GM12878 (cell line): ENCODE measurements around the gene SCAMP1. TPM values are rescaled to one million over a fixed set of nuclear protein-coding genes. Genes with fewer than 3 reads are reported as not detected.

ENCODE experiments used
- ATAC-seq: fragments of 200-7000 bp; cut with Tn5 transposase; 3 replicates; pipeline ENCODE4 v1.9.1; 2020; ENCODE audit warnings: mild to moderate bottlenecking, moderate library complexity
- BruUV-seq: library from RNA; stranded (reverse); fragments of 400-500 nt; replicated peaks from 2 replicates; lab custom pipeline; 2021; lab: Mats Ljungman, UMichigan
- CTCF ChIA-PET: fragments of 300-600 bp; sonication (Branson Sonifier 250); formaldehyde crosslinking; extraction: SDS; loops from one replicate; lab custom pipeline; 2021; ENCODE audit warnings: inconsistent platforms; lab: Yijun Ruan, JAX
- POLR2A ChIA-PET: fragments of 350-600 bp; formaldehyde crosslinking; extraction: SDS; loops from one replicate; lab custom pipeline; 2021; ENCODE audit warnings: inconsistent platforms; lab: Charles Lee
- RAD21 ChIA-PET: fragments of 300-600 bp; sonication (Branson Sonifier 250); formaldehyde crosslinking; loops from one replicate; lab custom pipeline; 2023; ENCODE audit warnings: antibody characterized with exemption; ENCODE audit not compliant: unreplicated experiment; lab: Charles Lee
- SMC1A ChIA-PET: fragments of 300-600 bp; sonication (Branson Sonifier 250); formaldehyde crosslinking; loops from one replicate; lab custom pipeline; 2023; ENCODE audit not compliant: unreplicated experiment, uncharacterized antibody; lab: Charles Lee
- DNase-seq: peaks from one replicate; pipeline ENCODE4 v3.0.0-alpha.2; 2011; ENCODE audit warnings: low read depth, low spot score
- FAIRE-seq: peaks from 3 replicates; lab custom pipeline; 2011; peaks lifted over from hg19 to GRCh38; lab: Jason Lieb, UNC
- H2AFZ ChIP-seq: 2 replicates; pipeline ENCODE4 v1.6.0; 2011; ENCODE audit warnings: low read depth, low read length, control low read depth; ENCODE audit not compliant: control insufficient read depth
- H3K27ac ChIP-seq: 2 replicates; pipeline ENCODE4 v1.5.1; 2011; ENCODE audit warnings: control low read depth; ENCODE audit not compliant: control insufficient read depth, insufficient read depth
- H3K27me3 ChIP-seq, 2 experiments: replicated peaks in 1 of 2; 2 replicates each; pipeline versions ENCODE4 v1.6.0 to v1.6.1; 2011; ENCODE audit warnings: low read length in 1 of 2; ENCODE audit not compliant: control insufficient read depth in 2 of 2, insufficient read depth in 2 of 2
- H3K36me3 ChIP-seq, 2 experiments: 2 replicates each; pipeline ENCODE4 v1.5.1; 2011; ENCODE audit warnings: low read length in 1 of 2; ENCODE audit not compliant: control insufficient read depth in 2 of 2, insufficient read depth in 2 of 2
- H3K4me1 ChIP-seq: 2 replicates; pipeline ENCODE4 v1.6.1; 2011; ENCODE audit warnings: mild to moderate bottlenecking, low read length, moderate library complexity, mixed read lengths; ENCODE audit not compliant: control insufficient read depth, insufficient read depth
- H3K4me2 ChIP-seq: 2 replicates; pipeline ENCODE4 v1.6.0; 2011; ENCODE audit warnings: control low read depth; ENCODE audit not compliant: control insufficient read depth, insufficient read depth
- H3K4me3 ChIP-seq: fragments of 200-600 bp; sonication (generic); 2 replicates; pipeline ENCODE4 v1.5.1; 2016
- H3K79me2 ChIP-seq: 2 replicates; pipeline ENCODE4 v1.6.0; 2011; ENCODE audit warnings: low read length; ENCODE audit not compliant: control insufficient read depth, insufficient read depth
- H3K9ac ChIP-seq: 2 replicates; pipeline ENCODE4 v1.8.0; 2011; ENCODE audit warnings: low read length, control low read depth, mixed read lengths; ENCODE audit not compliant: control insufficient read depth, insufficient read depth
- H3K9me3 ChIP-seq: replicated peaks from 3 replicates; pipeline ENCODE4 v1.5.1; 2011; ENCODE audit warnings: mild to moderate bottlenecking, low read length; ENCODE audit not compliant: control insufficient read depth, insufficient read depth
- H4K20me1 ChIP-seq: 2 replicates; pipeline ENCODE4 v1.6.0; 2011; ENCODE audit not compliant: control insufficient read depth, insufficient read depth
- BMI1 ChIP-seq: fragments of 450-650 bp; IDR thresholded peaks from 2 replicates; pipeline ENCODE4 v1.6.1; 2016; ENCODE audit warnings: mild to moderate bottlenecking, moderate library complexity, borderline replicate concordance
- CREB1 ChIP-seq: IDR thresholded peaks from 2 replicates; pipeline ENCODE4 v1.6.1; 2012; ENCODE audit warnings: low read depth, mild to moderate bottlenecking, inconsistent platforms
- DPF2 ChIP-seq: fragments of 450-650 bp; IDR thresholded peaks from 2 replicates; pipeline ENCODE4 v1.6.1; 2017; ENCODE audit warnings: mild to moderate bottlenecking
- EED ChIP-seq: sonication (generic); IDR thresholded peaks from 2 replicates; pipeline ENCODE4 v1.6.1; 2016; ENCODE audit warnings: antibody characterized with exemption, low read depth
- HDAC2 ChIP-seq: fragments of 200-600 bp; sonication (generic); IDR thresholded peaks from 2 replicates; pipeline ENCODE4 v1.6.1; 2017
- STAT3 ChIP-seq: IDR thresholded peaks from 2 replicates; pipeline ENCODE4 v1.6.1; 2011; ENCODE audit warnings: low read depth, low read length, improper control_type of control experiment
- SUZ12 ChIP-seq: fragments of 200-600 bp; sonication (generic); IDR thresholded peaks from one replicate; pipeline ENCODE4 v1.6.1; 2018; ENCODE audit warnings: antibody characterized with exemption, mild to moderate bottlenecking; ENCODE audit not compliant: unreplicated experiment
- YBX1 ChIP-seq: fragments of 450-650 bp; IDR thresholded peaks from 2 replicates; pipeline ENCODE4 v1.6.1; 2016; ENCODE audit warnings: antibody characterized with exemption
- ZNF207 ChIP-seq: fragments of 450-650 bp; IDR thresholded peaks from 2 replicates; pipeline ENCODE4 v1.6.1; 2014; ENCODE audit warnings: antibody characterized with exemption, mild to moderate bottlenecking, borderline replicate concordance
- ZSCAN29 ChIP-seq: fragments of 450-650 bp; IDR thresholded peaks from 2 replicates; pipeline ENCODE4 v1.6.1; 2017; ENCODE audit warnings: mild to moderate bottlenecking, moderate library complexity
- WGBS: methylation state at CpG from one replicate; pipeline ENCODE4 v1.1.6; 2016; ENCODE audit warnings: low lambda C conversion rate; ENCODE audit not compliant: insufficient replicate concordance, insufficient coverage; ENCODE audit errors: missing lambda C conversion rate; 5-methylcytosine and 5-hydroxymethylcytosine counted together
- in situ Hi-C: fragments of 300-500 bp; cut with MboI; formaldehyde crosslinking; loops from 9 replicates; pipeline ENCODE4 v1.14.3; 2018; ENCODE audit warnings: mixed read lengths
- intact Hi-C: fragments of 100-400 bp; cut with micrococcal nuclease; formaldehyde crosslinking; loops from one replicate; pipeline ENCODE4 v1.14.2; 2022; ENCODE audit not compliant: unreplicated experiment
- polyA plus RNA-seq, 11 experiments: library from polyadenylated mRNA; depleted of rRNA in 4 of 11; unstranded in 6 of 11; stranded (reverse) in 5 of 11; fragments of >200 nt; fragmentation: Nextera tagmentation in 4 of 11; fragmentation: Illumina TruSeq in 1 of 11; extraction: Ambion mirVana in 4 of 11; extraction: Trizol in 1 of 11; gene quantifications; 1 replicate in 1 of 11; 2 replicates in 10 of 11; pipeline versions ENCODE4 v1.2.1 to v1.2.3, GENCODE V29; 2011 to 2016; ENCODE audit warnings: inconsistent platforms in 2 of 11, missing spikeins in 2 of 11, low read depth in 1 of 11
- small RNA-seq: library from RNA; depleted of rRNA; stranded (forward); fragments of <200 nt; gene quantifications from one replicate; pipeline ENCODE3, GENCODE V24; 2014
- total RNA-seq, 4 experiments: library from RNA; depleted of rRNA in 3 of 4; stranded (reverse); fragments of >200 nt in 3 of 4; fragmentation: Illumina TruSeq in 1 of 4; extraction: Trizol in 1 of 4; gene quantifications; 2 replicates each; pipeline versions ENCODE4 v1.2.1 to v1.2.3, GENCODE V29; 2013 to 2021
- TF ChIP-seq, protein P1 (sequence below): fragments of 450-650 bp; IDR thresholded peaks from 2 replicates; pipeline ENCODE4 v1.6.1; 2017; ENCODE audit warnings: low read depth, mild to moderate bottlenecking, moderate library complexity
- TF ChIP-seq, protein P2 (sequence below): IDR thresholded peaks from 2 replicates; pipeline ENCODE4 v1.6.1; 2011; ENCODE audit warnings: borderline replicate concordance, low read depth, mild to moderate bottlenecking, moderate library complexity, mixed read lengths, low read length; ENCODE audit not compliant: insufficient read depth; ENCODE audit errors: extremely low read length
- TF ChIP-seq, protein P3 (sequence below): IDR thresholded peaks from 2 replicates; pipeline ENCODE4 v1.6.1; 2012; ENCODE audit warnings: low read depth, low read length, improper control_type of control experiment

SCAMP1 gene
- total and polyA plus RNA-seq, 10 of the 15 experiments (the other 5 are each of a cell fraction or from before 2014, with no cell fraction given), result 6.4 to 27.9 (median 20.0) TPM

DNA sequence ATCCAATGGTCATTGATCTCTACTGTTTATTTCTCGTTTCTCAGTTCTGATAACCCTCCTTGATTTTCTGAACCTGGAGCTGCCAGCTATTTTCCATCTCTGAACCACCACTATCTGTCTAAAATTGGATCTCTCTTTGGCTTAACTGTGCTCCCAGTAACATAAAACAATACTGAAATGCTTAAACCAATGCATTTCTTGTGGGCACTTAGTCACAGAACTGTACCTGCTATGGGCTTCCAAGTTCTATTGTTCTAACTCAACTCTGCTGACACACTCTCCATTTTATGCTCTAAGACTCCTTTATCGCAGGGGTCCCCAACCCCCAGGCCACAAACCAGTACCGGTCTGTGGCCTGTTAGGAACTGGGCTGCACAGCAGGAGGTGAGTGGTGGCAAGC is 167.5 kb downstream of the SCAMP1 start:
- TF ChIP-seq CREB1, result no peak
- TF ChIP-seq SUZ12, result no peak
- TF ChIP-seq, protein P1, sequence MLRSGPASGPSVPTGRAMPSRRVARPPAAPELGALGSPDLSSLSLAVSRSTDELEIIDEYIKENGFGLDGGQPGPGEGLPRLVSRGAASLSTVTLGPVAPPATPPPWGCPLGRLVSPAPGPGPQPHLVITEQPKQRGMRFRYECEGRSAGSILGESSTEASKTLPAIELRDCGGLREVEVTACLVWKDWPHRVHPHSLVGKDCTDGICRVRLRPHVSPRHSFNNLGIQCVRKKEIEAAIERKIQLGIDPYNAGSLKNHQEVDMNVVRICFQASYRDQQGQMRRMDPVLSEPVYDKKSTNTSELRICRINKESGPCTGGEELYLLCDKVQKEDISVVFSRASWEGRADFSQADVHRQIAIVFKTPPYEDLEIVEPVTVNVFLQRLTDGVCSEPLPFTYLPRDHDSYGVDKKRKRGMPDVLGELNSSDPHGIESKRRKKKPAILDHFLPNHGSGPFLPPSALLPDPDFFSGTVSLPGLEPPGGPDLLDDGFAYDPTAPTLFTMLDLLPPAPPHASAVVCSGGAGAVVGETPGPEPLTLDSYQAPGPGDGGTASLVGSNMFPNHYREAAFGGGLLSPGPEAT, result no peak
- no peak for TF ChIP-seq HDAC2
- TF ChIP-seq ZSCAN29, result no peak
- TF ChIP-seq STAT3, result no peak
- TF ChIP-seq DPF2, result no peak
- TF ChIP-seq ZNF207, result no peak
- TF ChIP-seq, protein P2, sequence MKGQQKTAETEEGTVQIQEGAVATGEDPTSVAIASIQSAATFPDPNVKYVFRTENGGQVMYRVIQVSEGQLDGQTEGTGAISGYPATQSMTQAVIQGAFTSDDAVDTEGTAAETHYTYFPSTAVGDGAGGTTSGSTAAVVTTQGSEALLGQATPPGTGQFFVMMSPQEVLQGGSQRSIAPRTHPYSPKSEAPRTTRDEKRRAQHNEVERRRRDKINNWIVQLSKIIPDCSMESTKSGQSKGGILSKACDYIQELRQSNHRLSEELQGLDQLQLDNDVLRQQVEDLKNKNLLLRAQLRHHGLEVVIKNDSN, result no peak
- TF ChIP-seq EED, result no peak
- no peak for TF ChIP-seq YBX1
- TF ChIP-seq, protein P3, sequence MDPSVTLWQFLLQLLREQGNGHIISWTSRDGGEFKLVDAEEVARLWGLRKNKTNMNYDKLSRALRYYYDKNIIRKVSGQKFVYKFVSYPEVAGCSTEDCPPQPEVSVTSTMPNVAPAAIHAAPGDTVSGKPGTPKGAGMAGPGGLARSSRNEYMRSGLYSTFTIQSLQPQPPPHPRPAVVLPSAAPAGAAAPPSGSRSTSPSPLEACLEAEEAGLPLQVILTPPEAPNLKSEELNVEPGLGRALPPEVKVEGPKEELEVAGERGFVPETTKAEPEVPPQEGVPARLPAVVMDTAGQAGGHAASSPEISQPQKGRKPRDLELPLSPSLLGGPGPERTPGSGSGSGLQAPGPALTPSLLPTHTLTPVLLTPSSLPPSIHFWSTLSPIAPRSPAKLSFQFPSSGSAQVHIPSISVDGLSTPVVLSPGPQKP, result no peak
- TF ChIP-seq BMI1, result no peak
- Histone ChIP-seq H3K4me1 (peaks cover 16% of the 10 kb centered on the region), H3K4me2 (no peak overlapping the region), H3K4me3 (no peak overlapping the region), H3K9me3 (no peaks in the 10 kb centered on the region), H3K27me3 (no peaks in the 10 kb centered on the region), H3K9ac (no peak overlapping the region), H3K36me3 (no peaks in the 10 kb centered on the region; a peak in 1 of 4 replicates), H3K27ac (no peak overlapping the region), H2AFZ (no peak overlapping the region), H4K20me1 (no peaks in the 10 kb centered on the region), H3K79me2 (no peaks in the 10 kb centered on the region)
- ATAC-seq (no peak), FAIRE-seq (no peak), DNase-seq (no peak)
- WGBS, result 79% methylated on average over 3 of the region's 3 CpGs
- ChIA-PET CTCF (interaction anchor here (0.6 to 1.8 kb wide), 5 partner anchors 8 to 1391 kb away, joined by 3 to 7 read pairs (median 3); no protein-coding TSS in a partner anchor), RAD21 (interaction anchor here (0.6 to 1.3 kb wide), 2 partner anchors 13 to 147 kb away, joined by 3 to 4 read pairs; no protein-coding TSS in a partner anchor), SMC1A (interaction anchor here (0.9 to 3.7 kb wide), 6 partner anchors 9 to 207 kb away, joined by 3 to 14 read pairs (median 4); no protein-coding TSS in a partner anchor), POLR2A (interaction anchor here (0.6 to 0.8 kb wide), 2 partner anchors 23 to 58 kb away, joined by 3 read pairs; no protein-coding TSS in a partner anchor)
- intact Hi-C loops, result no loop called here
- no TSS peak for BruUV-seq
- in situ Hi-C loops, result no loop called here

Small RNAs within 50 kb of the gene (small RNA-seq; reads per million reads assigned to genes)
- gene RF00019, result not detected
- not detected for gene RNU6-183P

Other genes with a start within 250 kb of the SCAMP1 start
- 59.5 and 71.3 TPM in 2 replicates for gene AP3B1, start 65.9 kb upstream of the SCAMP1 start, total RNA-seq (2014; rRNA removed)
- gene AP3B1, start 65.9 kb upstream of the SCAMP1 start, total RNA-seq (2014; rRNA removed; fragmentation: Illumina TruSeq; extraction: Trizol), result 70.8 and 75.6 TPM in 2 replicates
- 46.6 and 50.1 TPM in 2 replicates for gene AP3B1, start 65.9 kb upstream of the SCAMP1 start, total RNA-seq (2021)
- 58.3 and 74.3 TPM in 2 replicates for gene AP3B1, start 65.9 kb upstream of the SCAMP1 start, polyA plus RNA-seq (2011; rRNA removed)
- gene AP3B1, start 65.9 kb upstream of the SCAMP1 start, polyA plus RNA-seq (2014; fragmentation: Illumina TruSeq; extraction: Trizol), result 66.4 and 70.3 TPM in 2 replicates
- gene AP3B1, start 65.9 kb upstream of the SCAMP1 start, polyA plus RNA-seq (2014; fragmentation: Nextera tagmentation; extraction: Ambion mirVana), result 10 to 100 TPM; 32.8 to 36.2 TPM
- 26.2 and 30.9 TPM in 2 replicates for gene AP3B1, start 65.9 kb upstream of the SCAMP1 start, polyA plus RNA-seq (2014; rRNA removed)
- gene AP3B1, start 65.9 kb upstream of the SCAMP1 start, polyA plus RNA-seq (2016; fragmentation: Nextera tagmentation; extraction: Ambion mirVana), result 10 to 100 TPM; 41.8 to 45.4 TPM